ENCODE data around the gene PRKAB1. TPM values are rescaled to one million over a fixed set of nuclear protein-coding genes. Genes with fewer than 3 reads are reported as not detected.

The PRKAB1 gene
- total RNA-seq, 1 donor from 2014 or later = 28.5 TPM

GRCh38 chr12:119692410-119692809 is 24.5 kb downstream of the PRKAB1 start:
- no peaks in the 10 kb centered on the region for H3K9me3 Mint-ChIP-seq (ENCODE audit: unreplicated experiment)
- H3K36me3 Mint-ChIP-seq (ENCODE audit: low read depth, unreplicated experiment) = peaks cover 6% of the 10 kb centered on the region
- no peak for DNase-seq (ENCODE audit: low spot score)
- H3K4me3 Mint-ChIP-seq (ENCODE audit: unreplicated experiment) = no peak overlapping the region
- H3K27ac Mint-ChIP-seq (ENCODE audit: unreplicated experiment) = no peak overlapping the region
- H3K27me3 Mint-ChIP-seq (ENCODE audit: unreplicated experiment) = peaks cover 6% of the 10 kb centered on the region
- peaks cover 2% of the 10 kb centered on the region for H3K4me1 Mint-ChIP-seq (ENCODE audit: unreplicated experiment)
- no peak for TF ChIP-seq CTCF (IDR thresholded peaks at IDR 0.05; ENCODE audit: unreplicated experiment)

GRCh38 chr12:119692997-119693396 is 25.1 kb downstream of the PRKAB1 start:
- Mint-ChIP-seq H3K4me3 (ENCODE audit: unreplicated experiment) (no peak overlapping the region), H3K36me3 (ENCODE audit: low read depth, unreplicated experiment) (peaks cover 8% of the 10 kb centered on the region), H3K9me3 (ENCODE audit: unreplicated experiment) (no peaks in the 10 kb centered on the region), H3K27me3 (ENCODE audit: unreplicated experiment) (peaks cover 4% of the 10 kb centered on the region), H3K4me1 (ENCODE audit: unreplicated experiment) (no peaks in the 10 kb centered on the region), H3K27ac (ENCODE audit: unreplicated experiment) (no peak overlapping the region)
- no peak for DNase-seq (ENCODE audit: low spot score)
- no peak for TF ChIP-seq CTCF (IDR thresholded peaks at IDR 0.05; ENCODE audit: unreplicated experiment)

- H3K4me1 Mint-ChIP-seq (ENCODE audit: unreplicated experiment) = no peaks in the 10 kb centered on the region
- no peaks in the 10 kb centered on the region for H3K9me3 Mint-ChIP-seq (ENCODE audit: unreplicated experiment)
- no peak overlapping the region for H3K4me3 Mint-ChIP-seq (ENCODE audit: unreplicated experiment)
- peaks cover 4% of the 10 kb centered on the region for H3K27me3 Mint-ChIP-seq (ENCODE audit: unreplicated experiment)
- no peak for DNase-seq (ENCODE audit: low spot score)
- no peak for TF ChIP-seq CTCF (IDR thresholded peaks at IDR 0.05; ENCODE audit: unreplicated experiment)
- peaks cover 8% of the 10 kb centered on the region for H3K36me3 Mint-ChIP-seq (ENCODE audit: low read depth, unreplicated experiment)
- H3K27ac Mint-ChIP-seq (ENCODE audit: unreplicated experiment) = no peak overlapping the region
Observed at GRCh38 chr12:119693511-119693910, 25.6 kb downstream of the PRKAB1 start.

GRCh38 chr12:119694111-119694510 is 26.2 kb downstream of the PRKAB1 start:
- peaks cover 4% of the 10 kb centered on the region for H3K27me3 Mint-ChIP-seq (ENCODE audit: unreplicated experiment)
- H3K36me3 Mint-ChIP-seq (ENCODE audit: low read depth, unreplicated experiment) = peaks cover 8% of the 10 kb centered on the region
- H3K27ac Mint-ChIP-seq (ENCODE audit: unreplicated experiment) = no peak overlapping the region
- TF ChIP-seq CTCF (IDR thresholded peaks at IDR 0.05; ENCODE audit: unreplicated experiment) = no peak
- no peak for DNase-seq (ENCODE audit: low spot score)
- H3K4me3 Mint-ChIP-seq (ENCODE audit: unreplicated experiment) = no peak overlapping the region
- H3K9me3 Mint-ChIP-seq (ENCODE audit: unreplicated experiment) = no peaks in the 10 kb centered on the region
- no peaks in the 10 kb centered on the region for H3K4me1 Mint-ChIP-seq (ENCODE audit: unreplicated experiment)

GRCh38 chr12:119695034-119695433 is 27.1 kb downstream of the PRKAB1 start:
- H3K9me3 Mint-ChIP-seq (ENCODE audit: unreplicated experiment) = no peaks in the 10 kb centered on the region
- DNase-seq (ENCODE audit: low spot score) = no peak

More at GRCh38 chr12:119695034-119695433, 27.1 kb downstream of the PRKAB1 start:
- H3K4me1 Mint-ChIP-seq (ENCODE audit: unreplicated experiment) = no peaks in the 10 kb centered on the region
- H3K27ac Mint-ChIP-seq (ENCODE audit: unreplicated experiment) = no peak overlapping the region
- H3K36me3 Mint-ChIP-seq (ENCODE audit: low read depth, unreplicated experiment) = peaks cover 8% of the 10 kb centered on the region
- no peak for TF ChIP-seq CTCF (IDR thresholded peaks at IDR 0.05; ENCODE audit: unreplicated experiment)
- peaks cover 4% of the 10 kb centered on the region for H3K27me3 Mint-ChIP-seq (ENCODE audit: unreplicated experiment)
- no peak overlapping the region for H3K4me3 Mint-ChIP-seq (ENCODE audit: unreplicated experiment)

All from endothelial cell (in vitro differentiated cells).